Type B pancreatic cell (in vitro differentiated cells): ENCODE data around the gene KCNC2. TPM values are rescaled to one million over a fixed set of nuclear protein-coding genes. Genes with fewer than 3 reads are reported as not detected.

Experiments
- DNase-seq: peaks from one replicate; pipeline ENCODE4 v3.0.0; 2021; ENCODE audit warnings: mixed read lengths; ENCODE audit not compliant: unreplicated experiment; ENCODE audit errors: extremely low spot score
- H3K27ac Mint-ChIP-seq: 2 replicates; pipeline ENCODE4 v1.8.0; 2021; ENCODE audit warnings: mild to moderate bottlenecking, mixed read lengths
- H3K27me3 Mint-ChIP-seq: 2 replicates; pipeline ENCODE4 v1.8.0; 2021; ENCODE audit warnings: mixed read lengths
- H3K36me3 Mint-ChIP-seq: 2 replicates; pipeline ENCODE4 v1.8.0; 2021; ENCODE audit warnings: mixed read lengths
- H3K4me1 Mint-ChIP-seq: one replicate; pipeline ENCODE4 v1.8.0; 2021; ENCODE audit warnings: mixed read lengths; ENCODE audit not compliant: unreplicated experiment
- H3K4me3 Mint-ChIP-seq: 2 replicates; pipeline ENCODE4 v1.8.0; 2021; ENCODE audit warnings: mild to moderate bottlenecking, mixed read lengths
- H3K9me3 Mint-ChIP-seq: 2 replicates; pipeline ENCODE4 v1.8.0; 2021; ENCODE audit warnings: mixed read lengths
- CTCF ChIP-seq: fragments of 200-600 bp; sonication (generic); conservative IDR thresholded peaks from 2 replicates; pipeline ENCODE4 v1.5.0; 2021; ENCODE audit warnings: antibody characterized with exemption, mild to moderate bottlenecking
- total RNA-seq: library from RNA; stranded (reverse); gene quantifications from 2 replicates; pipeline ENCODE4 v1.2.1, GENCODE V29; 2021; ENCODE audit warnings: low replicate concordance

The KCNC2 gene
- total RNA-seq, 1 donor from 2014 or later: 1.3 TPM

- no peaks in the 10 kb centered on the region for H3K4me1 Mint-ChIP-seq
- no peaks in the 10 kb centered on the region for H3K36me3 Mint-ChIP-seq
- H3K27me3 Mint-ChIP-seq: no peaks in the 10 kb centered on the region
Measured at GRCh38 chr12:75184516-75184915, 25.1 kb downstream of the KCNC2 start.

GRCh38 chr12:75183967-75184366 lies 25.7 kb downstream of the KCNC2 start:
- H3K27me3 Mint-ChIP-seq: no peaks in the 10 kb centered on the region
- no peak for TF ChIP-seq CTCF
- H3K9me3 Mint-ChIP-seq: peaks cover 4% of the 10 kb centered on the region

More at GRCh38 chr12:75184516-75184915, 25.1 kb downstream of the KCNC2 start:
- Mint-ChIP-seq H3K4me3 (no peak overlapping the region), H3K27ac (no peak overlapping the region), H3K9me3 (peaks cover 4% of the 10 kb centered on the region)
- DNase-seq: no peak
- no peak for TF ChIP-seq CTCF

GRCh38 chr12:75177997-75178396 lies 31.6 kb downstream of the KCNC2 start:
- no peaks in the 10 kb centered on the region for H3K4me1 Mint-ChIP-seq
- H3K4me3 Mint-ChIP-seq: no peak overlapping the region
- peak overlapping the region; percentile 79 for H3K27ac Mint-ChIP-seq
- no peak for DNase-seq
- H3K27me3 Mint-ChIP-seq: no peaks in the 10 kb centered on the region
- H3K36me3 Mint-ChIP-seq: no peaks in the 10 kb centered on the region
- no peaks in the 10 kb centered on the region for H3K9me3 Mint-ChIP-seq
- no peak for TF ChIP-seq CTCF

More at GRCh38 chr12:75183967-75184366, 25.7 kb downstream of the KCNC2 start:
- no peaks in the 10 kb centered on the region for H3K36me3 Mint-ChIP-seq
- H3K27ac Mint-ChIP-seq: no peak overlapping the region
- no peaks in the 10 kb centered on the region for H3K4me1 Mint-ChIP-seq
- DNase-seq: no peak
- H3K4me3 Mint-ChIP-seq: no peak overlapping the region

GRCh38 chr12:75172611-75173010 lies 37.0 kb downstream of the KCNC2 start:
- Mint-ChIP-seq H3K36me3 (no peaks in the 10 kb centered on the region), H3K27me3 (no peaks in the 10 kb centered on the region), H3K4me1 (no peaks in the 10 kb centered on the region), H3K9me3 (no peaks in the 10 kb centered on the region), H3K27ac (no peak overlapping the region), H3K4me3 (no peak overlapping the region)
- DNase-seq: no peak
- no peak for TF ChIP-seq CTCF

GRCh38 chr12:75170640-75171185 lies 38.9 kb downstream of the KCNC2 start:
- no peak for TF ChIP-seq CTCF
- Mint-ChIP-seq H3K27me3 (no peaks in the 10 kb centered on the region), H3K36me3 (no peaks in the 10 kb centered on the region), H3K4me3 (no peak overlapping the region), H3K4me1 (no peaks in the 10 kb centered on the region), H3K9me3 (no peaks in the 10 kb centered on the region), H3K27ac (no peak overlapping the region)
- DNase-seq: no peak

GRCh38 chr12:75162845-75163244 lies 46.8 kb downstream of the KCNC2 start:
- H3K27ac Mint-ChIP-seq: no peak overlapping the region
- no peak overlapping the region for H3K4me3 Mint-ChIP-seq
- no peaks in the 10 kb centered on the region for H3K27me3 Mint-ChIP-seq
- no peak for DNase-seq
- no peak for TF ChIP-seq CTCF
- H3K4me1 Mint-ChIP-seq: no peaks in the 10 kb centered on the region
- no peaks in the 10 kb centered on the region for H3K36me3 Mint-ChIP-seq
- no peaks in the 10 kb centered on the region for H3K9me3 Mint-ChIP-seq
